ENCODE data around the gene IFITM5.

- TF ChIP-seq BHLHE40 (IDR thresholded peaks at IDR 0.05; ENCODE audit: low read depth, low read length) (no peak), POLR2A (IDR thresholded peaks at IDR 0.05; ENCODE audit: low read depth, low read length) (no peak), RFX5 (IDR thresholded peaks at IDR 0.05; ENCODE audit: low read depth, low read length) (no peak), ELK1 (IDR thresholded peaks at IDR 0.05; ENCODE audit: borderline replicate concordance, low read depth, low read length) (no peak), MXI1 (IDR thresholded peaks at IDR 0.05; ENCODE audit: borderline replicate concordance, low read depth, low read length) (no peak), CEBPB (IDR thresholded peaks at IDR 0.05; ENCODE audit: low read depth, low read length) (no peak), MAZ (IDR thresholded peaks at IDR 0.05; ENCODE audit: borderline replicate concordance, low read depth, low read length) (no peak), SMC3 (IDR thresholded peaks at IDR 0.05; ENCODE audit: low read depth, low read length) (no peak), RCOR1 (IDR thresholded peaks at IDR 0.05; ENCODE audit: insufficient replicate concordance, low read length) (no peak), MAFK (IDR thresholded peaks at IDR 0.05; ENCODE audit: low read depth, low read length) (no peak), RAD21 (IDR thresholded peaks at IDR 0.05; ENCODE audit: low read length) (no peak)
- TF ChIP-seq, protein P1, sequence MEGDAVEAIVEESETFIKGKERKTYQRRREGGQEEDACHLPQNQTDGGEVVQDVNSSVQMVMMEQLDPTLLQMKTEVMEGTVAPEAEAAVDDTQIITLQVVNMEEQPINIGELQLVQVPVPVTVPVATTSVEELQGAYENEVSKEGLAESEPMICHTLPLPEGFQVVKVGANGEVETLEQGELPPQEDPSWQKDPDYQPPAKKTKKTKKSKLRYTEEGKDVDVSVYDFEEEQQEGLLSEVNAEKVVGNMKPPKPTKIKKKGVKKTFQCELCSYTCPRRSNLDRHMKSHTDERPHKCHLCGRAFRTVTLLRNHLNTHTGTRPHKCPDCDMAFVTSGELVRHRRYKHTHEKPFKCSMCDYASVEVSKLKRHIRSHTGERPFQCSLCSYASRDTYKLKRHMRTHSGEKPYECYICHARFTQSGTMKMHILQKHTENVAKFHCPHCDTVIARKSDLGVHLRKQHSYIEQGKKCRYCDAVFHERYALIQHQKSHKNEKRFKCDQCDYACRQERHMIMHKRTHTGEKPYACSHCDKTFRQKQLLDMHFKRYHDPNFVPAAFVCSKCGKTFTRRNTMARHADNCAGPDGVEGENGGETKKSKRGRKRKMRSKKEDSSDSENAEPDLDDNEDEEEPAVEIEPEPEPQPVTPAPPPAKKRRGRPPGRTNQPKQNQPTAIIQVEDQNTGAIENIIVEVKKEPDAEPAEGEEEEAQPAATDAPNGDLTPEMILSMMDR (conservative IDR thresholded peaks at IDR 0.05; ENCODE audit: low read depth, low read length): no peak
Observed at GRCh38 chr11:326842-327580, 27.7 kb upstream of the IFITM5 start.
